Testis (tissue), 2 donors: ENCODE results near the gene KDM4C.

Source experiments
- POLR2A ChIP-seq: fragments of 450-650 bp; IDR thresholded peaks from one replicate; pipeline ENCODE4 v1.6.1; 2017; ENCODE audit warnings: antibody characterized with exemption, mild to moderate bottlenecking, moderate library complexity
- TF ChIP-seq, protein P1 (sequence below), 3 experiments: fragments of 450-650 bp in 2 of 3; fragments of 200-600 bp in 1 of 3; sonication (generic) in 1 of 3; IDR thresholded peaks; one replicate each; pipeline ENCODE4 v1.5.1; 2016 to 2019; ENCODE audit warnings: antibody characterized with exemption in 3 of 3, mild to moderate bottlenecking in 2 of 3, moderate library complexity in 1 of 3

DNA sequence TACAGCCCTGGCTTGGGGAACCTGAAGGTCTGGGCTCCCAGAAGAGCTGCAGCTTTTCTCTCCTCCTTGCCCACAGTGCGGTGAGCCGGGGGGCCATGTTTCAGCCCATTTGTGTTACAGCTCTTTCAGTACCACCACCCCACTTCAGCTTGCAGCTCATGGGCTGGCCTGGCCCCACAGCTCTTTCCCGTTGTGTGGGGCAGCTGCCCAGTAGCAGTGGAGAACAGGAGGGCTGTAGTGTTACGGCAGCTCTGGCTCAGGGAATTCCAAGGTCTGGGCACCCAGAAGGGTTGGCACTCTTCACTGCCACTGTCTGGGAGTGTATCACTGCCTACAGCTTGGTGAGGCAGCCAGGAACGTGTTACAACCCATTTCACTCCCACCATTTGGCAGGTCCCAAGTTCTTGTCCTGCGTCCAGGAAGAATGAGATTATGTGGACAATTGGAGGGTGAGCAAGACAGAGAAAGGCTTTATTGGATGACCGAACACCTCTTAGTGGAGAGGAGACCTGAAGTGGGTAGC is 390.5 kb downstream of the KDM4C start:
- TF ChIP-seq, protein P1, sequence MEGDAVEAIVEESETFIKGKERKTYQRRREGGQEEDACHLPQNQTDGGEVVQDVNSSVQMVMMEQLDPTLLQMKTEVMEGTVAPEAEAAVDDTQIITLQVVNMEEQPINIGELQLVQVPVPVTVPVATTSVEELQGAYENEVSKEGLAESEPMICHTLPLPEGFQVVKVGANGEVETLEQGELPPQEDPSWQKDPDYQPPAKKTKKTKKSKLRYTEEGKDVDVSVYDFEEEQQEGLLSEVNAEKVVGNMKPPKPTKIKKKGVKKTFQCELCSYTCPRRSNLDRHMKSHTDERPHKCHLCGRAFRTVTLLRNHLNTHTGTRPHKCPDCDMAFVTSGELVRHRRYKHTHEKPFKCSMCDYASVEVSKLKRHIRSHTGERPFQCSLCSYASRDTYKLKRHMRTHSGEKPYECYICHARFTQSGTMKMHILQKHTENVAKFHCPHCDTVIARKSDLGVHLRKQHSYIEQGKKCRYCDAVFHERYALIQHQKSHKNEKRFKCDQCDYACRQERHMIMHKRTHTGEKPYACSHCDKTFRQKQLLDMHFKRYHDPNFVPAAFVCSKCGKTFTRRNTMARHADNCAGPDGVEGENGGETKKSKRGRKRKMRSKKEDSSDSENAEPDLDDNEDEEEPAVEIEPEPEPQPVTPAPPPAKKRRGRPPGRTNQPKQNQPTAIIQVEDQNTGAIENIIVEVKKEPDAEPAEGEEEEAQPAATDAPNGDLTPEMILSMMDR (IDR thresholded peaks at IDR 0.05), result no peak
- no peak for TF ChIP-seq POLR2A
